ENCODE results near the gene KCNK15.

DNA sequence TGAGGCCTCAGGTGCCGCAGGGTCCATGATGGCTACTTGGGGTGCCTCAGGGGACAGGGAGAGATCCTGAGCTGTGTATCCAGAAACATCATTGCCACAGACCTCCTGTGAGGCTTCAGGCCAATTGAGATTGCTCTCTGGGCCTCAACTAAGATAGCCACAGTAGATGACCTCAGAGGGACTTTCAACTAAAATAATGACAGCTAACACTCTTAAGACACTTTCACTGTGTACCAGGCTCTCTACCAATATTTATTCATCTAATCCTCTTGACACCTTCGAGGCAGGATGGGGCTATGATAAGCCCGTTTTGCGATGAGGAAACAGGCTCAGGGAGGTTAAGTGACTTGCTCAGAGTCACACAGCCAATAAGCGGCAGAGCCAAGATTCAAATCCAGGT lies 54.0 kb downstream of the KCNK15 start:
- TF ChIP-seq, protein P1, sequence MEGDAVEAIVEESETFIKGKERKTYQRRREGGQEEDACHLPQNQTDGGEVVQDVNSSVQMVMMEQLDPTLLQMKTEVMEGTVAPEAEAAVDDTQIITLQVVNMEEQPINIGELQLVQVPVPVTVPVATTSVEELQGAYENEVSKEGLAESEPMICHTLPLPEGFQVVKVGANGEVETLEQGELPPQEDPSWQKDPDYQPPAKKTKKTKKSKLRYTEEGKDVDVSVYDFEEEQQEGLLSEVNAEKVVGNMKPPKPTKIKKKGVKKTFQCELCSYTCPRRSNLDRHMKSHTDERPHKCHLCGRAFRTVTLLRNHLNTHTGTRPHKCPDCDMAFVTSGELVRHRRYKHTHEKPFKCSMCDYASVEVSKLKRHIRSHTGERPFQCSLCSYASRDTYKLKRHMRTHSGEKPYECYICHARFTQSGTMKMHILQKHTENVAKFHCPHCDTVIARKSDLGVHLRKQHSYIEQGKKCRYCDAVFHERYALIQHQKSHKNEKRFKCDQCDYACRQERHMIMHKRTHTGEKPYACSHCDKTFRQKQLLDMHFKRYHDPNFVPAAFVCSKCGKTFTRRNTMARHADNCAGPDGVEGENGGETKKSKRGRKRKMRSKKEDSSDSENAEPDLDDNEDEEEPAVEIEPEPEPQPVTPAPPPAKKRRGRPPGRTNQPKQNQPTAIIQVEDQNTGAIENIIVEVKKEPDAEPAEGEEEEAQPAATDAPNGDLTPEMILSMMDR (conservative IDR thresholded peaks at IDR 0.05; ENCODE audit: low read depth, low read length) = no peak
- TF ChIP-seq EZH2phosphoT487 (IDR thresholded peaks at IDR 0.05; ENCODE audit: borderline replicate concordance, low read length) (no peak), EZH2 (IDR thresholded peaks at IDR 0.05; ENCODE audit: low read length, unreplicated experiment) (no peak)
